Prostate gland (tissue), 2 donors: ENCODE results near the gene FAF1. TPM values are rescaled to one million over a fixed set of nuclear protein-coding genes. Genes with fewer than 3 reads are reported as not detected.
"Not testable (repeated sequence)": the region's sequence is repeated elsewhere in the genome, so short reads cannot be mapped to it uniquely, and the experiment has no call there.

Experiments
- DNase-seq: peaks from one replicate; pipeline ENCODE4 v3.0.0-alpha.2; 2019; ENCODE audit warnings: low spot score
- H3K27ac ChIP-seq, 2 donors: fragments of 200-600 bp; sonication (generic); 2 replicates each; pipeline ENCODE4 v1.5.1; 2017 to 2019
- H3K27me3 ChIP-seq: fragments of 200-600 bp; sonication (generic); replicated peaks from 2 replicates; pipeline ENCODE4 v1.5.1; 2019; ENCODE audit not compliant: insufficient read depth
- H3K36me3 ChIP-seq, 2 donors: fragments of 200-600 bp; sonication (generic); 1 replicate in 1 of 2; 2 replicates in 1 of 2; pipeline versions ENCODE4 v1.5.1 to v1.8.1; 2017 to 2019
- H3K4me1 ChIP-seq: fragments of 200-600 bp; sonication (generic); replicated peaks from 2 replicates; pipeline ENCODE4 v1.5.1; 2019
- H3K4me3 ChIP-seq, 2 donors: fragments of 200-600 bp; sonication (generic); 2 replicates each; pipeline ENCODE4 v1.5.1; 2017 to 2019
- H3K9me3 ChIP-seq: fragments of 200-600 bp; sonication (generic); 2 replicates; pipeline ENCODE4 v1.5.1; 2017
- POLR2A ChIP-seq: fragments of 450-650 bp; IDR thresholded peaks from one replicate; pipeline ENCODE4 v1.6.1; 2016; ENCODE audit warnings: antibody characterized with exemption, mild to moderate bottlenecking
- POLR2AphosphoS5 ChIP-seq: sonication (generic); formaldehyde crosslinking; IDR thresholded peaks from one replicate; pipeline ENCODE4 v1.6.1; 2017; ENCODE audit warnings: antibody characterized with exemption
- WGBS: methylation state at CpG from one replicate; pipeline ENCODE4 v1.1.5; 2018; 5-methylcytosine and 5-hydroxymethylcytosine counted together
- intact Hi-C: fragments of 100-400 bp; cut with DNase I; formaldehyde crosslinking; loops from one replicate; pipeline ENCODE4 v1.14.2; 2022
- total RNA-seq, 2 donors: library from RNA; depleted of rRNA; stranded (reverse); fragments of >200 nt; gene quantifications; one replicate each; pipeline ENCODE4 v1.1.0, GENCODE V29; 2016
- TF ChIP-seq, protein P1 (sequence below), 4 experiments: fragments of 200-600 bp in 2 of 4; fragments of 450-650 bp in 2 of 4; sonication (generic) in 2 of 4; IDR thresholded peaks; 1 replicate in 3 of 4; 2 replicates in 1 of 4; pipeline ENCODE4 v1.5.1; 2016 to 2019; ENCODE audit warnings: antibody characterized with exemption in 4 of 4, mild to moderate bottlenecking in 2 of 4, moderate library complexity in 2 of 4

The FAF1 gene
- total RNA-seq, 2 donors from 2014 or later: 40.4 to 41.5 TPM

DNA sequence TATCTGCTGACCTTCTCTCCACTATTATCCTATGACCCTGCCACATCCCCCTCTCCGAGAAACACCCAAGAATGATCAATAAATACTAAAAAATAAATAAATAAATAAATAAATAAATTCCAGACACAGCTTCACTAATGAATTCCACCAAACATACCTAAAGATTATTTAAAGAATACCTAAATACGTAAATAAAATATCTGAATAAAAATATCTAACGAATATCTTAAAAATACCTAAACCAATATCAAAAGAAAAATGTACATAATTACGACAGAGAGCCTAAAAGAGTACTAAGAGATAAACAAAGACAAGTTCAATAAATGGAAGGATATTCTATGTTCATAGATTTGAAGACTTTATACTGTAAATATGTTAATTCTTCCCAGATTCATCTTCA is 132.5 kb downstream of the FAF1 start:
- TF ChIP-seq, protein P1, sequence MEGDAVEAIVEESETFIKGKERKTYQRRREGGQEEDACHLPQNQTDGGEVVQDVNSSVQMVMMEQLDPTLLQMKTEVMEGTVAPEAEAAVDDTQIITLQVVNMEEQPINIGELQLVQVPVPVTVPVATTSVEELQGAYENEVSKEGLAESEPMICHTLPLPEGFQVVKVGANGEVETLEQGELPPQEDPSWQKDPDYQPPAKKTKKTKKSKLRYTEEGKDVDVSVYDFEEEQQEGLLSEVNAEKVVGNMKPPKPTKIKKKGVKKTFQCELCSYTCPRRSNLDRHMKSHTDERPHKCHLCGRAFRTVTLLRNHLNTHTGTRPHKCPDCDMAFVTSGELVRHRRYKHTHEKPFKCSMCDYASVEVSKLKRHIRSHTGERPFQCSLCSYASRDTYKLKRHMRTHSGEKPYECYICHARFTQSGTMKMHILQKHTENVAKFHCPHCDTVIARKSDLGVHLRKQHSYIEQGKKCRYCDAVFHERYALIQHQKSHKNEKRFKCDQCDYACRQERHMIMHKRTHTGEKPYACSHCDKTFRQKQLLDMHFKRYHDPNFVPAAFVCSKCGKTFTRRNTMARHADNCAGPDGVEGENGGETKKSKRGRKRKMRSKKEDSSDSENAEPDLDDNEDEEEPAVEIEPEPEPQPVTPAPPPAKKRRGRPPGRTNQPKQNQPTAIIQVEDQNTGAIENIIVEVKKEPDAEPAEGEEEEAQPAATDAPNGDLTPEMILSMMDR (IDR thresholded peaks at IDR 0.05): no peak
- TF ChIP-seq POLR2A: no peak
- no peak for TF ChIP-seq POLR2AphosphoS5
- H3K4me1 ChIP-seq: no peaks in the 10 kb centered on the region
- DNase-seq: no peak
- H3K27ac ChIP-seq: no peak overlapping the region
- H3K9me3 ChIP-seq: no peaks in the 10 kb centered on the region
- H3K36me3 ChIP-seq: no peaks in the 10 kb centered on the region
- 96% methylated on average over 4 of the region's 4 CpGs for WGBS
- no peaks in the 10 kb centered on the region for H3K27me3 ChIP-seq
- intact Hi-C loops: no loop called here
- H3K4me3 ChIP-seq: no peak overlapping the region

DNA sequence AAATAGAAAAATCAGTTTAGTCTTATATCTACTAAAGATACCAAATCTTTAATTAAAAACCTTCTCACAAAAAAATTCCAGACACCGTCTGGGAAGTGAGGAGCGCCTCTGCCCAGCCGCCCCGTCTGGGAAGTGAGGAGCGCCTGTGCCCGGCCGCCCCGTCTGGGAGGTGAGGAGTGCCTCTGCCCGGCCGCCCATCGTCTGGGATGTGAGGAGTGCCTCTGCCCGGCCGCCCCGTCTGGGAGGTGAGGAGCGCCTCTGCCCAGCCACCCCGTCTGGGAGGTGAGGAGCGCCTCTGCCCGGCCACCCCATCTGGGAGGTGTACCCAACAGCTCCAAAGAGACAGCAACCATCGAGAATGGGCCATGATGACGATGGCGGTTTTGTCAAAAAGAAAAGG is 133.3 kb downstream of the FAF1 start:
- WGBS: 98% methylated on average over 21 of the region's 21 CpGs
- H3K27me3 ChIP-seq, H3K4me3 ChIP-seq, H3K27ac ChIP-seq, H3K36me3 ChIP-seq, H3K9me3 ChIP-seq, intact Hi-C loops, DNase-seq, H3K4me1 ChIP-seq: not testable (repeated sequence)

DNA sequence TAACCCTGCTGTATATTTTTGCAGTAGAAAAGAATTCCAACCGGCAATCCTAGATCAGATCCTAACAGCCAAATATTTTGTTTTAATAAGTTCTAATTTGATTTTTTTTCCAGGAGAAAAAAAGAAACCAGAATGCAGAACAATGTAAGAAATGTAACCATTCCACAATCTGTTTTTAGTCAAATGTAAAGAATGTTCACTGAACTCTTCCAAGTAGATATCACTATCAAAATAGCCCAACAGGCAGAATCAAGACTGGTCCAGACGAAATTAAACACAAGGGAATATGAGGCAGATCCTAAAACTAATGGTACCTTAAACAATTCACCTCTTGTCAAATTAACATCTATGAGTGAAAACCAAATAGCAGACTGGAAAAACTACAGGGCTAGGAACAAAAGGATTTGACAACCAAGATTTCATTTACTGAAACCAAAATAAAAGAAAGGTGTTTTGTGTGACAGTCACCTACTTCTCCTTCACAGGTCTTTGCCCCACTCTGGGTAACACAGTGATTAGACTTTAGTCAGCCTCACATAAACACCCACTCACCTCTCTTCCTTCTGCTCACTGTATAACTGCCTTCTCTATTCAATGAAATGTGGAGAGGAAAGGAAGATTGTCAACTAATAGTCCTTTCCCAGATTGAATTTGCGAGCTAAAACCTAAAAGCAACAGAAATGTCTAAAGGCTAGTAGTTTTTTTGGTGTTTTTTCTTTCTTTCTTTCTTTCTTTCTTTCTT is 137.9 kb downstream of the FAF1 start:
- no peaks in the 10 kb centered on the region for H3K4me1 ChIP-seq
- 89% methylated on average over 3 of the region's 3 CpGs for WGBS
- H3K4me3 ChIP-seq: no peak overlapping the region
- no peaks in the 10 kb centered on the region for H3K9me3 ChIP-seq
- intact Hi-C loops: no loop called here
- no peaks in the 10 kb centered on the region for H3K27me3 ChIP-seq
- H3K27ac ChIP-seq: no peak overlapping the region
- no peak for DNase-seq
- H3K36me3 ChIP-seq: no peaks in the 10 kb centered on the region
- TF ChIP-seq POLR2AphosphoS5 (no peak), POLR2A (no peak)
- TF ChIP-seq, protein P1 (IDR thresholded peaks at IDR 0.05): no peak

DNA sequence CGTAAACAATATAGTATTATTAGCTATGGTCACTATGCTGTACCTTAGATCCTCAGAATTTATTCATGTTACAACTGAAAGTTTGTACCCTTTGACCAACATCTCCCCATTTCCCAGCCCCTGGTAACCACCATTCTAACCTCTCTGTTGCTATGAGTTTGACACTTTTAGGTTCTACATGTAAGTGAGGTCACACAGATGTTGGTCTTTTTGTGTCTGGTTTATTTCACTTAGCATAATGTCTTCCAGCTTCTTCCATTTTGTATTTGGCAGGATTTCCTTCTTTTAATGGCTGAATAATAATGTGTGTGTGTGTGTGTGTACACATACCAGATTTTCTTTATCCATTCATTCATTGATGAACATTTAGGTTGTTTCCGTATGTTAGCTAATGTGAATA is 139.5 kb downstream of the FAF1 start:
- H3K4me3 ChIP-seq: no peak overlapping the region
- no peaks in the 10 kb centered on the region for H3K9me3 ChIP-seq
- no peak overlapping the region for H3K27ac ChIP-seq
- no peak for DNase-seq
- H3K36me3 ChIP-seq: no peaks in the 10 kb centered on the region
- no peaks in the 10 kb centered on the region for H3K27me3 ChIP-seq
- no peak for TF ChIP-seq POLR2A
- TF ChIP-seq, protein P1 (IDR thresholded peaks at IDR 0.05): no peak
- H3K4me1 ChIP-seq: no peaks in the 10 kb centered on the region
- intact Hi-C loops: no loop called here
- WGBS: 97% methylated on average over 2 of the region's 2 CpGs

DNA sequence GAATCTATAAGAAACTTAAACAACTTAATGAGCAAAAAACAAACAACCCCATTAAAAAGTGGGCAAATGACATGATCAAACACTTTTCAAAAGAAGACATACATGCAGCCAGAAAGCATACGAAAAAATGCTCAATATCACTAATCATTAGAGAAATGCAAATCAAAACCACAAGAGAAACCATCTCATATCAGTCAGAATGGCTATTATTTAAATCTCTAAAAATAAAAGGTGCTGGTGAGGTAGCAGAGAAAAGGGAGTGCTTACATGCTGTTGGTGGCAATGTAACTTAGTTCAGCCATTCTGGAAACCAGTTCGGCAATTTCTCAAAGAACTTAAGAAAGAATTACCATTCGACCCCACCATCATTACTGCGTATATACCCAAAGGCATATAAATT is 147.7 kb downstream of the FAF1 start:
- Histone ChIP-seq H3K4me3 (no peak overlapping the region), H3K9me3 (no peaks in the 10 kb centered on the region), H3K4me1 (no peaks in the 10 kb centered on the region), H3K36me3 (no peaks in the 10 kb centered on the region), H3K27me3 (no peaks in the 10 kb centered on the region), H3K27ac (no peak overlapping the region)
- no peak for TF ChIP-seq POLR2A
- no peak for TF ChIP-seq POLR2AphosphoS5
- TF ChIP-seq, protein P1 (IDR thresholded peaks at IDR 0.05): no peak
- 90% methylated on average over 4 of the region's 4 CpGs for WGBS
- intact Hi-C loops: no loop called here
- no peak for DNase-seq
